Activated T-helper 1 cell treated with Interleukin-2 at 50 U/mL for 16 hours (primary cell): ENCODE measurements around the gene MRPL42.

Source experiments
- DNase-seq: peaks from one replicate; pipeline ENCODE4 v3.0.0-alpha.2; 2020; ENCODE audit warnings: low read depth

The MRPL42 gene

GRCh38 chr12:93500201-93500600 lies 32.9 kb downstream of the MRPL42 start:
- no peak for DNase-seq

GRCh38 chr12:93500667-93501066 lies 33.4 kb downstream of the MRPL42 start:
- DNase-seq = no peak

- peak; percentile 18 for DNase-seq
Measured at GRCh38 chr12:93502802-93503623, 35.7 kb downstream of the MRPL42 start.

- no peak for DNase-seq
Measured at GRCh38 chr12:93507165-93507564, 39.9 kb downstream of the MRPL42 start.

GRCh38 chr12:93509506-93509905 lies 42.2 kb downstream of the MRPL42 start:
- no peak for DNase-seq

- no peak for DNase-seq
Measured at GRCh38 chr12:93514853-93515252, 47.5 kb downstream of the MRPL42 start.

GRCh38 chr12:93518725-93519124 lies 51.4 kb downstream of the MRPL42 start:
- no peak for DNase-seq

- DNase-seq = no peak
Measured at GRCh38 chr12:93519859-93520258, 52.5 kb downstream of the MRPL42 start.

GRCh38 chr12:93520454-93520853 lies 53.1 kb downstream of the MRPL42 start:
- no peak for DNase-seq

- no peak for DNase-seq
Measured at GRCh38 chr12:93521225-93522080, 54.1 kb downstream of the MRPL42 start.

- DNase-seq = no peak
Measured at GRCh38 chr12:93524386-93525133, 57.2 kb downstream of the MRPL42 start.

GRCh38 chr12:93526786-93527428 lies 59.6 kb downstream of the MRPL42 start:
- DNase-seq = no peak

- DNase-seq = no peak
Measured at GRCh38 chr12:93530358-93530757, 63.0 kb downstream of the MRPL42 start.

GRCh38 chr12:93533310-93533709 lies 66.0 kb downstream of the MRPL42 start:
- DNase-seq = no peak

- DNase-seq = no peak
Measured at GRCh38 chr12:93536111-93536765, 68.9 kb downstream of the MRPL42 start.

- DNase-seq = no peak
Measured at GRCh38 chr12:93536766-93537488, 69.6 kb downstream of the MRPL42 start.

GRCh38 chr12:93537769-93538168 lies 70.5 kb downstream of the MRPL42 start:
- DNase-seq = no peak

- no peak for DNase-seq
Measured at GRCh38 chr12:93539821-93540220, 72.5 kb downstream of the MRPL42 start.

GRCh38 chr12:93540466-93540865 lies 73.2 kb downstream of the MRPL42 start:
- no peak for DNase-seq

- no peak for DNase-seq
Measured at GRCh38 chr12:93541578-93542225, 74.4 kb downstream of the MRPL42 start.
